ENCODE data around the gene FHL2. TPM values are rescaled to one million over a fixed set of nuclear protein-coding genes. Genes with fewer than 3 reads are reported as not detected.

The FHL2 gene
- total RNA-seq, 1 donor from 2014 or later, result 2.4 TPM

DNA sequence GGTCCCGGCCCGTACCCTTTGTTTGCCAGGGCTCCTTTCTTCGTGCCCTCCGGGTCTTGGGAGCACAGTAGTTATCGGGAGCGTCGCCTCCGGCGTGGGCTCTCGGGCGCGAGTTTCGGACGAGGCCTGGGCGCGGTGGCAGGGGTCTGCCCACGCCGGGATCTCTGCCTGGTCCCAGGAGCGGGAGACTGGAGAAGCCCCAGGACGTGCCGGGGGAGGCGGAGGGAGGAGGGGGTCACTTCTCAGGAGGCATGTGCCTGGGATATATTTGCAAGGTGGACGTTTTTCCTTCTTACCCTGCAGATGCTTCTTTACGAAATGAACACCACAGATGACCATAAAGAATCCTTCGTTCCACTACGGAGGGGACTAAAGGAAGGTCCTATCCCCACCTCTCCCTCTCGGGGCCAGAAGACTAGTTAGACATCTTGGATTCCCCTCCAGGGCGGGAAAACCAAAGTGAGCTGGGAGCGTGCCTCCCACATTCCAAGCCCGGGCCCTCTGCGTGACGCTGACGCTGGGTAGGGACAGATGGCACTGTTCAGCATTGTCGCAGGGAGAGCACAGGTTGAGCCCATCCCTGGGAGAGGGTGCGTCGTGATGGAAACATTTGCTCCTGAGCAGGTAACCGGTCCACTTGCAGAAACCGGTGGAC, 483 bp upstream of the FHL2 start:
- no peak for DNase-seq (ENCODE audit: low spot score in 2 of 2)
- FAIRE-seq, result no peak

DNA sequence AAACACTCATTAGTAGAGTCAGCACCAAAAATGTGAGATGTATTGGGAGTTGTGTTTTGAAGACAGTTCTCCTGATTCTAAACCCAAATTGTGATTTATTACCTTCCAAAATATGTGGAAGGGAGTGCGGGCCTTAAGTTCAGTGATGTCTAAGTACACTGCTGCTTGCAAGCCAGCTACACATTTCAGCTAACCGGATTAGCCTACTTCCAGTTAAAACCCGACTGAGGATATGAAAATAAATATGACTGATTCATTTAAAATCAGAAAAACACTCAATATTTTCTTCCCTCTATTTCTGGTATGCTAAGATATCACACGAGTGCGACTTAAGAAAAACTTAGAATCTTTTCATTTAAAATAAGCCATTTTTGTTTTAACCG, 907 bp downstream of the FHL2 start:
- no peak for FAIRE-seq
- no peak for DNase-seq (ENCODE audit: low spot score in 2 of 2)

DNA sequence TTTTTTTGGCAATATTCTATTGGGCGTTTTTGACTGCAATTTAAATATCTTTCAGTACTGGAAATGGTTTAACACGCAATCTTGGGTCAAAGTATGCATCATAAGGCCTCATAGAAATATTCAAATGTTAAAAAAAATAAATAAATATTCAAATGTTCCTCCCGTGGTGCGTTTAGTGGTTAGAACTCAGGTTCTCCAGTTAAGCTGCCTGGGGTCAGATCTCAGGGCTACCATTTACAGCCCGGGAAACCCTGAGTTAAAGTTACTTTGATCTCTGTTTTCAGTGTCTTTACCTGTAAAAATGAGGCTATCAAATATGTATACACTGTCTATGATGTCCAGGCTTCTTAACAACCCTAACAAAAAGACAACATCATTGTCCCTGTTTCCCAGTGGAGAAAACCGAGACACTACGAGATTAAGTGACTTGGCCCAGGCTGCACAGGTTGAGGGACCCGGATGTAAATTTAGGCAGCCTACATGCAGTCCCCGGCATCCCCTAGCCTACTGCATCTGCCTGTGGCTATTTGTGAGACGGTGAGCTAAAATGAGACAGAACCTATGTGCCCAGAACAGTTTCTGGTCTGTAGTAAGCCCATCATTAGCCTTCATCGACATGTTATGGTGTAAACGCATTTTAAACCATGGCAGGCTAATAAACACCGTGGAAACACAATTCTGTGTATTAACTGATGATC, 1.7 kb downstream of the FHL2 start:
- no peak for DNase-seq (ENCODE audit: low spot score in 2 of 2)
- FAIRE-seq, result no peak

GRCh38 chr2:105396254-105397024, 2.4 kb downstream of the FHL2 start:
- FAIRE-seq, result no peak
- no peak for DNase-seq (ENCODE audit: low spot score in 2 of 2)

DNA sequence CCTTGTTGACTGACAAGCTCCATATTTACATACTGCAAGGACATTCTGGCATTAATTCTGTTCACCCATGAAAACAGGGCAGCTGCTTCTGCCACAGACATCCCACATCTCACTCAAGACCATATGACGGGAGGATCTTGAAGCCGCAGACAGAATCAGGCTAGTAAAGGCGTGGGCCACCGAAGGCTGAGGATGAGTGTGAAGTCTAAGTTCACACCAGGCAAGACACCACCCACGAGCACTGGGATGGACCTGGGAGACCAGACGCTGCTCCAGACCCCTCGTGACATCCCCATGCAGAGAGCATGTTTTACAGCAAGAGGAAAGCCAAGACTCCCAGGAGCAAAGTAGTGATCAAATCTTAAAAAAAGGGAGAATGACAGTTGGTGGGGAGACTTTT, 3.2 kb downstream of the FHL2 start:
- DNase-seq (ENCODE audit: low spot score in 2 of 2), result no peak
- FAIRE-seq, result no peak

DNA sequence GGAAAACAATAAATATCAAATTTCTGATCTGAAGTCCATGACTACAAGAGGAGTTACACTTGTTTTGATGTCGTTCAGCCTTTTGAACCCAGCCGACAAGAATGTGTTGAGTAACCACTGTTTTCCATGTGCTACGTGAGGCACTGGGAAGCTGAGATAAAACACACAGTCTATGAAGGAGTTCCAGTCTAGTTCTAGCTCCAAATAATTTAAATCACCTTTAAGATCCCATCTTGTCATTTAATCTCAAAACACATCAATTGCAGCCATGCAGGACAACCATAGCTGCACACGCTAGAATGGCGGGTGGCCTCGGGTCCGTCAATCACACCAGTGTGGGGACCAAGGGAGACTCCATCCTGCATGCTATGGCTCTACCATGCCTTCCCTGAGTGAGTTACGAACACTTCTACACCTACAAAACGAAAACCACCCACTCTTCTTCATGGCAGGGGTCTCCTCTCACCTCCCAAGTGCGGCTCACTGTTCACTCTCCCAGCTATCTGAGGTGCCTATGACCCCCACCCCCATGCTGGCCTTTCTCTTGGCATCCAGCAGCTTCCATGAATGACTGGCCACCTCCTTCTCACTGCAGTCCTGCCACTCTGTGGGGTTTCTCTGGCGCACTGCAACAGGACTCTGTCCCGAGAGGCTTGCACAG, 3.8 kb downstream of the FHL2 start:
- no peak for DNase-seq (ENCODE audit: low spot score in 2 of 2)
- FAIRE-seq, result no peak

- no peak for DNase-seq (ENCODE audit: low spot score in 2 of 2)
- FAIRE-seq, result no peak
Observed at GRCh38 chr2:105393373-105394055, 5.3 kb downstream of the FHL2 start.

DNA sequence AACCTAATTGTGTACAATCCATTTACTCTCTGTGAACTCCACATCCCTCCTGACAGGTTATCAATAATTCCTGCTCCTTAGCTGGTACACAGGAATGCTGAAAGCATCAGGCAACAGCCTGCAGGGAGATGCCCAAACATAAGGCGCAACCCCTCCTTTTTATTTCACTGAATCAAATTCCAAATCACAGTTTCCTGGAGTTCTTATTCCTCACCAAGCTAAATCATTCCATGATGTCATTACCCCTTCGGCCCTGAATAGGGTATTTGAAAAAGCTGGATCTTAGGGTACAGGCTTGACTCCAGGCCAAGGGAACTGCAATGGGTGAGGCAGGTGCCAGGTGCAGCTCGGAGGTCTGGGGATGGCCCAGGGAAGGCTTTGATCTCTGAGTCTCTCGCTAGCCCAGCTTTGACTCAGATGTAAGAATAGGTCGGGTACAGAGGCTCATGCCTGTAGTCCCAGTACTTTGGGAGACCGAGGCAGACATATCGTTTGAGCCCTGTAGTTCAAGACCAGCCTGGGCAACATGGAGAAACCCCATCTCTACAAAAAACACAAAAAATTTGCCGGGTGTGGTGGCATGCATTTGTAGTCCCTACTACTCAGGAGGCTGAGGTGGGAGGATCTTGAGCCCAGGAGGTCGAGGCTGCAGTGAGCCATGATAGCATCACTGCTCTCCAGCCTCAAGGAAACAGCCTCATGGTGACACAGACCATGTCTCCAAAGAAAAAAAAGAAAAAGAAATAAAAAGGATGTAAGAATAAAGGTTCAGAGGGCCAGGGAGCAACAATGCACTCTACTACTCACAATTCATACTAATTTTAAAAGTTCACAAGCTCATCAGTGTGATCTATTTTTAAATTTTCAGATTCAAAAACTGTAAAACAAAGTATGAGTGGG, 6.8 kb downstream of the FHL2 start:
- DNase-seq (ENCODE audit: low spot score in 2 of 2) (no peak), FAIRE-seq (no peak)

DNA sequence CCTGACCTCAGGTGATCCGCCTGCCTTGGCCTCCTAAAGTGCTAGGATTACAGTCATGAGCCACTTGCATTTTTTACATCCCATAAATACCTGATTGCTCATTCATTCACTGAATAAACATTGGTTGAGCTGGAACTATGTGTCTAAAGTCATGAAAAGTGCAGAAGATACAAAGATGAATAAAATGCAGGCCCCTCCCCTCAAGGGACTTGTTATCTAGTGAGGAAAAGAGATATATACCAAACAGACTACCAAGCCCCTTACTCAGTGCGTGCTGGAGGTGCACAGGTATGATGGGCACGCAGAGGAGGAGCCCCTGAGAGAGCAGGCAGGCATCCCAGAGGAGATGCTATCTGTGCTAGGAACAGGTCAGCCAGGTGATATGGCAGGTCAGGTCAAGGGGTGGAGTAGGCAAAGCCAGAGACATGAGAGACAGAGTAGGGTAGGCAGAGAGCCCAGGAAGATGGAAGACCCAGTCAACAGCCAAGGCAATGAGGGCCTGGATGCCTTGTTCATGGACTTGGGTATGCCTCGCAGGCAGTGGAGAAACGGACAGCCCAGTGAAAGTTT, 7.7 kb downstream of the FHL2 start:
- DNase-seq (ENCODE audit: low spot score in 2 of 2) (no peak), FAIRE-seq (no peak)

- DNase-seq (ENCODE audit: low spot score in 2 of 2), result no peak
- FAIRE-seq, result no peak
Observed at GRCh38 chr2:105390454-105390853, 8.4 kb downstream of the FHL2 start.

DNA sequence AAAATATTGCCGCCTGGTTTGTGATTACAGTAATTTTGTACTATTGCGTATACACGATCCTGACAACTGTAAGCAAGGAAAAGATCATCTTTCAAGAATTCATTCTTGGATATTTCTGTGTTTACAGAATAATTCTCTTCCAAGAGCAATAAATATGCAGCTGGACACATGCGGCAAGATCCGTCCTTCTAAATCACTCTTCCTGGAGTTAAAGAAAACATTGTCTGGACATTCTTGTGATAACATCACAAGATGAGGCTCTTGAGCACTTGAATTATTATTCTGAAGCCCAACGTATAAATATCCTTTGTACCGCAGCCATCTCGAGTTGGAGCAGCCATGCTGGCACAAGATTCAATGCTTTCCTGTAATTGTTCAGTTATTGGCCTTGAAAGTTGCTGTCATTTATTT, 9.9 kb downstream of the FHL2 start:
- DNase-seq (ENCODE audit: low spot score in 2 of 2) (no peak), FAIRE-seq (no peak)

DNA sequence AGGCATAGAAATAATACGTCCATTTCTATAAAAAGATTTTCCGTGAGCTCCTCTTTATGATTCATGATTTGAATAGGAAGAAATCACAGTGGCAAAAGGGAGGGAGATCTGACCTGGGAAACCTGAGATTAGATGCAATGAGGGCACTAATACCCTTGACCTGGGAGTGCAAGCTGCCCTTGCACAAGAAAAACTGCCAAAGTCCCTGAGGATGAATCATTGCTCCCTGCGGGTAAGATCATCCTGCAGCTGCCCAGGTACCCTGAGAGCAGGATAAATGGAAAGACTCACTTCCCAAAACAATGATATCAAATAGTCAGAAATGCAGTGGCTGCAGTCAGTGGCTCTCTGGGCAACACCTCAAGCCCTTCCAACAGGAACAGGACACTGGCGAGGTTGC, 11.6 kb downstream of the FHL2 start:
- FAIRE-seq (no peak), DNase-seq (ENCODE audit: low spot score in 2 of 2) (no peak)

DNA sequence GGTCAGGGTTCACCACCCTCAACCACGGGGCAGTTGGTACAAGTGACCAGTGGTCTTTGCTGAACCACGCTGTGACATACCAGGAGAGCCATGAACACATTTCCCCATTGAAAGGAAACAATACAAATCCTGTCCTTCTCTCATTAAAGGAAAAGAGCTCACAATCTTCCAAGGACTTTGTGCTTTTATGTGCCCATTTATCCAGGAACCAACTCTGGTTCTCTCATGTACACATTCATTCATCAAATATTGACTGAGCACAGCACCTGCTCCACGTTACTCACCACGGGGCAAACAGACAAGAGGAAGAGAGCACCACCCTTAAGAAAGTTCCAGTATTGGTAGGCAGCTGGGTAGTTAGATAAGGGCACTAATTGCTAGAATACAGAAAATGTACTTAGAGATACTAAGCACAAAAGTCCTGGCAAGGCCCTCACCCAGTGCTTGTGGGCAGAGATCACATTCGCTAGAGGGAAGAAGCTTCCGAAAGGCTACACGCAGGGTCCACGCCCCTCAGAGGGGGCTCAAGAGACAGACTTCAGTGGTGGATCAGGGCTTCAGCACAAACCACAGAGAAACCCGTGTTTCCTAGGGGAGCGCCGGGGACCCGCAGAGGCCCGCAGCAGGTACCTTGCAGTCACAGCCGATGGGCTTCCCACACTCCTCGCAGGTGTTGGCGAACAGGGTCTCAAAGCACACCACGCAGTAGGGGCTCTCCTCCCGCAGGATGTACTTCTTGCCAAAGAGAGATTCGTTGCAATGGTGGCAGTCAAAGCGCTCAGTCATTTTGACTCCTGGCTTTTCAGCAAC, 12.9 kb downstream of the FHL2 start:
- no peak for FAIRE-seq
- no peak for DNase-seq (ENCODE audit: low spot score in 2 of 2)

GRCh38 chr2:105384861-105385260, 14.0 kb downstream of the FHL2 start:
- FAIRE-seq (no peak), DNase-seq (ENCODE audit: low spot score in 2 of 2) (no peak)

DNA sequence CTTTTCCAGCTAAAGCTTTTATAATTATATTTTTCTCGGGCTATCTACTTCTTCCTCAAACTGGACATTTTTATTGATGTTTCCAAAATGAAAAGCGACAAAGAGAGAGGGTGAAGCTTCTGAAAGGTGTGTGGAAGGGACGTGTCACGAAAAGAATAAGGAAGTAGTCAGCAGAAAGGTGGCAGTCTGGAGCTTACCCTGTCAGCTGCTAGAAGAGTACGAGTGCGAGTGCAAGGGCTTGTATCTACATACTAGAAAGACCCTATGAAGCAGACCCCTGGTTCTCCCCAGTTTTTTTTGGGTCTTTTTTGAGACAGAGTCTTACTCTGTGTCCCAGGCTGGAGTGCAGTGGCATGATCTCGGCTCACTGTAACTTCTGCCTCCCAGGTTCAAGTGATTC, 14.6 kb downstream of the FHL2 start:
- DNase-seq (ENCODE audit: low spot score in 2 of 2) (no peak), FAIRE-seq (no peak)

DNA sequence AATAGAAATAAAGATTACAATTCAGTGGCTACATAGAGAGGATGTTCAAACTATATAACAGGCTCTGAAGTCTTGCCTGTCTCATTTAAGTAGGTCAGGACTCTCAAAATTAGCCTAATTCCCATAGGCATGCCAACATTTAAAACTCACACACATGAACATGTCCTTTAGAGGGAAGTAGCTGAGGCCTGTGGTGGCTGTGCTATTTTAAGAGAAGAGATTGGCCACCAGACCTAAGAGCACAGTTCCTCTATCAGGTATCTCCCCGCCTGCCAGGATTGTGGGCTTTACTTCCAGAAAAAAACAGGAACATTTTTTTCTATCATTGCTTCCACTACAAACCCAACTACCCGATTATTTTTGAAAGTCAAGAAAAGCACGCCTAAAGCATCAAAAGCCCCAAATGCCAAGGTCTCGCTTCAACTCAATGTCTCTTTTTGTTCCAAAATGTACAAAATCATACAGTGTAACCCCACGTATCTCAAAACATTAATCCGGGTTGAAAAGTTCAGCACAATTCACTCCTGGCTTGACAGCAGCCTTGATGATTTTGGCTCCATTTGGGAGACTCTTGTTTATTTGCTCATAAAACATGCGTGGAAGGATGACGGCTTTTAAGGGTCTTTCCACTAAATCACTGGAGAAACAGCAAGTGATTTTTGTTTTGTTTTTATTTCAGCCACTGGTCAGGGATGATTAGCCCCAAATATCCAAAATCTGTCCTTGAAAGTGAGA, 15.3 kb downstream of the FHL2 start:
- FAIRE-seq, result no peak
- DNase-seq (ENCODE audit: low spot score in 2 of 2), result no peak

DNA sequence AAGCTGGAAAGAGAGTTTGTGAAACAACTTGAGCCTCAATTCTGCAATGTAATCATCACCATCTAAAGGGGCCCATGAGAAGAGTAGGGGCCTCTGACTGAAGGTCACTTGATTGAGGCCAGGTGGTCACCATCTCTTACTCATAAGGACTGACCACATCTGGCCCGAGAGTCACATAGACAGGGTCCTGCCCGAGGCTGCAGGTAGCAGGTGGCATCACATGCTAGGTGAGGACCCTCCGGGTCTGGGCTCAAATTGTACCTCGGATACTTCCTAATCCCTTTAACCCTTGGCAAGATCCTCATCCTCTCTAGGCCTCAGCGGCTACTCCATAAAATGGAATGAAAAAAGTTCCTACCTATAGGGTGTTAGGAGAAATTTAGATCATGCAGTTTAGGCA, 16.7 kb downstream of the FHL2 start:
- no peak for DNase-seq (ENCODE audit: low spot score in 2 of 2)
- no peak for FAIRE-seq
